ENCODE results near the gene DLG2.

DNA sequence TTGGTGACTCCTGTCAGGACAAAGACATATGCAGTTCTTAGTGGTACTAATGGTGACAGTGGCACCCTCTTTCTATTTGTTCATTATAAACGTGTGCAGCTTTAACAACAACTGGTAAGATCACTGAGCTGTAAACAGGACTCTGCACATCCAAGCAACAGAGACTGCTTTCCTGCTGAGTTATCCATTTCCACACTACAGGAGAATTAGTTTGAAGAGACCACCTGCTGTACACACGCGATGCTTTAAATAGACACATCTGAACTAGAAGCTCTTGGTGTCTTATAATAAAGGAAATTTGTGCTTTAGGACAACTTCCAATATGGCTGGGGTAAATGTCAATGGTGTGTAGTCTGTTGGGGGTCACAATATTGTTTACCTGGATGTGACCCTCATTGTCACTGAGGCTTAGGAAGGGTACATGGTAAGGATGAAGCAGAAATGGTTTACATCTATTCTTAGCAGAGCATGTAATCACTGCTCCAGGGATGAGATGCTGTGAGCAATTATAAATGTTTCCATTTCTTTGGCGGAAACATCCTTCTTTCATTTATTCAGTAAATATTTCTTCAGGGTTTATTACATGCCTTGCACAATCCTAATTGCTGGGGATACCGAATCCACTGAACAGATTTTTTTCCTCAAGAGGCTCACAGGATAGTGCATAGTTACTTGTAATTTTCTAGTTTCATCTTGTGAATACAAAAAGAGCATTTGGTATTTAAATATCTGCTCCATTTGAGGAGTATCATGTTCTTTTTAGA is 1987.0 kb downstream of the DLG2 start:
- TF ChIP-seq, protein P1, sequence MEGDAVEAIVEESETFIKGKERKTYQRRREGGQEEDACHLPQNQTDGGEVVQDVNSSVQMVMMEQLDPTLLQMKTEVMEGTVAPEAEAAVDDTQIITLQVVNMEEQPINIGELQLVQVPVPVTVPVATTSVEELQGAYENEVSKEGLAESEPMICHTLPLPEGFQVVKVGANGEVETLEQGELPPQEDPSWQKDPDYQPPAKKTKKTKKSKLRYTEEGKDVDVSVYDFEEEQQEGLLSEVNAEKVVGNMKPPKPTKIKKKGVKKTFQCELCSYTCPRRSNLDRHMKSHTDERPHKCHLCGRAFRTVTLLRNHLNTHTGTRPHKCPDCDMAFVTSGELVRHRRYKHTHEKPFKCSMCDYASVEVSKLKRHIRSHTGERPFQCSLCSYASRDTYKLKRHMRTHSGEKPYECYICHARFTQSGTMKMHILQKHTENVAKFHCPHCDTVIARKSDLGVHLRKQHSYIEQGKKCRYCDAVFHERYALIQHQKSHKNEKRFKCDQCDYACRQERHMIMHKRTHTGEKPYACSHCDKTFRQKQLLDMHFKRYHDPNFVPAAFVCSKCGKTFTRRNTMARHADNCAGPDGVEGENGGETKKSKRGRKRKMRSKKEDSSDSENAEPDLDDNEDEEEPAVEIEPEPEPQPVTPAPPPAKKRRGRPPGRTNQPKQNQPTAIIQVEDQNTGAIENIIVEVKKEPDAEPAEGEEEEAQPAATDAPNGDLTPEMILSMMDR (IDR thresholded peaks at IDR 0.05; ENCODE audit: control extremely low read depth in 1 of 3, insufficient read depth in 1 of 3, low read depth in 1 of 3, low read length in 3 of 3) = no peak
- TF ChIP-seq POLR2A (IDR thresholded peaks at IDR 0.05; ENCODE audit: control extremely low read depth in 1 of 2, low read depth in 2 of 2, low read length in 2 of 2) (no peak), NANOG (IDR thresholded peaks at IDR 0.05; ENCODE audit: insufficient read depth, low read depth, low read length, poor library complexity, severe bottlenecking) (no peak), CREB1 (IDR thresholded peaks at IDR 0.05) (no peak)
- TF ChIP-seq, protein P2, sequence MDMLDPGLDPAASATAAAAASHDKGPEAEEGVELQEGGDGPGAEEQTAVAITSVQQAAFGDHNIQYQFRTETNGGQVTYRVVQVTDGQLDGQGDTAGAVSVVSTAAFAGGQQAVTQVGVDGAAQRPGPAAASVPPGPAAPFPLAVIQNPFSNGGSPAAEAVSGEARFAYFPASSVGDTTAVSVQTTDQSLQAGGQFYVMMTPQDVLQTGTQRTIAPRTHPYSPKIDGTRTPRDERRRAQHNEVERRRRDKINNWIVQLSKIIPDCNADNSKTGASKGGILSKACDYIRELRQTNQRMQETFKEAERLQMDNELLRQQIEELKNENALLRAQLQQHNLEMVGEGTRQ (IDR thresholded peaks at IDR 0.05; ENCODE audit: low read length) = no peak
- TF ChIP-seq, protein P3, sequence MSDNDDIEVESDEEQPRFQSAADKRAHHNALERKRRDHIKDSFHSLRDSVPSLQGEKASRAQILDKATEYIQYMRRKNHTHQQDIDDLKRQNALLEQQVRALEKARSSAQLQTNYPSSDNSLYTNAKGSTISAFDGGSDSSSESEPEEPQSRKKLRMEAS (IDR thresholded peaks at IDR 0.05) = no peak
